ENCODE data around the gene RAMP2.
A peak's percentile ranks its signal among the peaks of the same experiment; 100 is the strongest.
"Not testable (repeated sequence)": the region's sequence is repeated elsewhere in the genome, so short reads cannot be mapped to it uniquely, and the experiment has no call there.

The RAMP2 gene

GRCh38 chr17:42769964-42770363 is 8.9 kb downstream of the RAMP2 start:
- DNase-seq = not testable (repeated sequence)

GRCh38 chr17:42772945-42773289 is 11.9 kb downstream of the RAMP2 start:
- no peak for DNase-seq

DNA sequence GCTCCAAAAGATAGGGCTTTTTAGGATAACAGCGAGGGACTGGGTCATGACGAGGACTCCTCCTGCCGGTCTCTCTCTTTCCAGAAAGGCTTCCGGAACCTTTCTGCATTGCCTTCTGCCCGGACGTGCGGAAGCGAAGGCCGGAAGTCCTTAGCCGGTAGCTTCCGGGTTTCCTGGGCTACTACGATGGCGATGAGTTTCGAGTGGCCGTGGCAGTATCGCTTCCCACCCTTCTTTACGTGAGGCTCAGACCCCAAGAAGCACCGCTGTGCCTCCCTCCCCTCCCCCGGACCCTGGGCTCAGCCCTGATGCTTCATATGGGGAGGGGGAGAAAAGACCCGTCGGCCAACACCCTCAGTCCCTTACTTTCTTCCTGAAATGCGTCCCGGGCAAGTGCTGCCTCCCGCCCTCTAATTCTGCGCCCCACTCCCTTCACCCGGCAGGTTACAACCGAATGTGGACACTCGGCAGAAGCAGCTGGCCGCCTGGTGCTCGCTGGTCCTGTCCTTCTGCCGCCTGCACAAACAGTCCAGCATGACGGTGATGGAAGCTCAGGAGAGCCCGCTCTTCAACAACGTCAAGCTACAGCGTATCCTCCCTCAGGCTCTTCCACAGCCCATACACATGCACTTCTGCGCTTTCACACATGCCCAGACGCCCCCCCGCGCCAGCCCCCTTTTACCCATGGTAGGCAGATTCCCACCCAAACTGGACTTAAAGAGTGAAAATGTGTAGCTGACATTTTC is 12.4 kb downstream of the RAMP2 start, which contains the start of gene VPS25:
VPS25 (plus strand) TSS at position 160 of the 746 bp plus-strand sequence; CDS start at position 187, 27 bp downstream.
- peak; percentile 68 for DNase-seq

DNA sequence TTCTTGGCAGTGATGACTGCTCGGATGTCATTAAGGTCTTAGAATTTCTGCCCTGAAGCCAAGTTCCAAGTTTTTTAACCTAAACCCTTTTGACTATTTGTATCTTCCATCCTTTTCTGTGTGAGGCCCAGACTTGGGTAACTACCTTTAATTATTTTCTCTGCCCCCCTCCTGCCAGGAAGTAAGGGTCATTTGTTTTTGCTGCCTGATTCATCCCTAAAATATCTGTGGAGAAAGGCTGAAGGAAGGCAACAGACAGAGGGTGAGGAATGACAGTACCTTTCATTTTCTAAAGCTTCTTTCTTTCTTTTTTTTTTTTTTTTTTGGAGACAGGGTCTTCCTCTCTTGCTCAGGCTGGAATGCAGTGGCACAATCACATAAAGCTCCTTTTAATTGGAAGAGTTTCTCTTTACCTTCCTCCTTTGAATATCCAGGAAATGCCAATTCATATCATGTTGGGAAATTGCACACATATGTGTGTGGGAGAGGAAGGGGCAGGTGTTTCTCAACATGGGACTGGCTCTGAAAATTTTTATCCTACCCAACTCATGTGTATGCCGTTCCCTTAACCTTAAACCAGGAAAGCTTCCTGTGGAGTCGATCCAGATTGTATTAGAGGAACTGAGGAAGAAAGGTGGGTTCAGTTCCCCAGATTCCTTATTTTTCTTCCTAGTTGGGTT is 13.2 kb downstream of the RAMP2 start:
- no peak for DNase-seq

DNA sequence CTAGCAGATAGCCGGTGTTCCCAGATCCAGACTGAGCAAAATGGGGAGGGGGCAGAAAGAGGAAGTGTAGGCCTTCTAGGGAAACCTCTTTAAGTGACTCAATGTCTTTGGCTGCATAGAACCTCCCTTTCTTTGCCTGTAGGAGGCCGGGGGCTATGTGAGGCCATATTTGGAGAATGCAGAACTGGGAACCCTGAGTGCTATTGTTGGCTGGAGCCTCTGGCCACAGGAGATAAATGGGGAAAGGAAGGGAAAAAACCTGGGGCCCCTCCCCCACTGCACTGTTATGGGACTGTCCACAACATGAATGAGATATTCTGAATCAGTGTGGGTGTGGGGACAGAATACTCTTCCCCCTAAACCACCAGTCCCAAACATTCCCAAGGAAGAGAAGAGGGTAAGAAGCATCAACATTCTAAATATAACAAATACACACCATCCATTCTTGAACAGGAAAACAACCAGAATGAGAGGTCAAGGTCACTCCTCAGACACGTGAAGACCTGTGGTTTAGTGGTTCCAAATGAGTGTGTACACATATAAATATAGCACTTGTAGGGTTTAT is 14.6 kb downstream of the RAMP2 start:
- DNase-seq = no peak

- no peak for DNase-seq
Observed at GRCh38 chr17:42778570-42778969, 17.5 kb downstream of the RAMP2 start.

DNA sequence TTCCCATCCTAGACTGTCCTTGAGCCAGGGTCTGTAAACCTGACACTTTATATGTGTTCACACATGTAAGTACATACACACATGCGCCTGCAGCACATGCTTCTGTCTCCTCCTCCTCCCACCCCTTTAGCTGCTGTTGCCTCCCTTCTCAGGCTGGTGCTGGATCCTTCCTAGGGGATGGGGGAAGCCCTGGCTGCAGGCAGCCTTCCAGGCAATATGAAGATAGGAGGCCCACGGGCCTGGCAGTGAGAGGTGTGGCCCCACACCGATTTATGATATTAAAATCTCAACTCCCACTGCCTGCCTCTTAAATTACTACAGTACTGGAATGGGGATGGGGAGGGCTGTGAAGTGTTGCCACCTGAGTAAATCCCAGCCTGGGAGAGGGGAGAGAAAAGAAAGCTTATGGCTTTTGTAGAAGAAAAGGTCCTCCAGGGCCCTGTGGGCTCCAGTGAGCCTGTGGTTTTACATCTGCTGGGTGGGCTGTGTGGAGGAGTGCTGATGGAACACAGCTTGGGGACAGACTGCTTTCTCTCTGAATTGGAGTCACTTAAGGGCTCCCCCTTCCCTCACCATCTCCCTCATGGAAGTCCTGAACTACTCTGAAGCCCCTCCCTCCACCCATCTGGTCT is 18.4 kb downstream of the RAMP2 start:
- no peak for DNase-seq

- DNase-seq = no peak
Observed at GRCh38 chr17:42779936-42780850, 19.2 kb downstream of the RAMP2 start, which contains the start of gene WNK4. Gene WNK4, plus strand, starts transcription at chr17:42780610. Its CDS starts 89 bp downstream, at chr17:42780699.

DNA sequence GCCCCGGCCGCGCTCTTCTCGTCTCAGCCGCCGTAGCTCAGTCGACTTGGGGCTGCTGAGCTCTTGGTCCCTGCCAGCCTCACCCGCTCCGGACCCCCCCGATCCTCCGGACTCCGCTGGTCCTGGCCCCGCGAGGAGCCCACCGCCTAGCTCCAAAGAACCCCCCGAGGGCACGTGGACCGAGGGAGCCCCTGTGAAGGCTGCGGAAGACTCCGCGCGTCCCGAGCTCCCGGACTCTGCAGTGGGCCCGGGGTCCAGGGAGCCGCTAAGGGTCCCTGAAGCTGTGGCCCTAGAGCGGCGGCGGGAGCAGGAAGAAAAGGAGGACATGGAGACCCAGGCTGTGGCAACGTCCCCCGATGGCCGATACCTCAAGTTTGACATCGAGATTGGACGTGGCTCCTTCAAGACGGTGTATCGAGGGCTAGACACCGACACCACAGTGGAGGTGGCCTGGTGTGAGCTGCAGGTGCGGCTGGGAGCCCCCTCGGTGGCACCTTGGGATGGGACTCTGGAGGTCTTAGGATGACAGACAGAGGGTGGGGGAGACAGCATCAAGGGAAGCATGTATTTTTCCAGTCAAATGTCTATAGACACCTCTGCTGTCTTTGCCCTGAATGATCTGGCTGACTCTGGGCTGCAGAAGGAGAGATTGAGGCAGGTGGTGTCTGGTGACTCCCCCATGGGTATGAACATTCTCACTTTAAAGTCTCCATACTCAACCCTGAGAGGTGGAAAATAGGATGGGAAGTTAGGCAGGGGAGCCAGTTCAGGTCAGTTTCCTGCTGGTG is 20.0 kb downstream of the RAMP2 start:
- no peak for DNase-seq

- DNase-seq = no peak
Observed at GRCh38 chr17:42781639-42782165, 20.7 kb downstream of the RAMP2 start.

DNA sequence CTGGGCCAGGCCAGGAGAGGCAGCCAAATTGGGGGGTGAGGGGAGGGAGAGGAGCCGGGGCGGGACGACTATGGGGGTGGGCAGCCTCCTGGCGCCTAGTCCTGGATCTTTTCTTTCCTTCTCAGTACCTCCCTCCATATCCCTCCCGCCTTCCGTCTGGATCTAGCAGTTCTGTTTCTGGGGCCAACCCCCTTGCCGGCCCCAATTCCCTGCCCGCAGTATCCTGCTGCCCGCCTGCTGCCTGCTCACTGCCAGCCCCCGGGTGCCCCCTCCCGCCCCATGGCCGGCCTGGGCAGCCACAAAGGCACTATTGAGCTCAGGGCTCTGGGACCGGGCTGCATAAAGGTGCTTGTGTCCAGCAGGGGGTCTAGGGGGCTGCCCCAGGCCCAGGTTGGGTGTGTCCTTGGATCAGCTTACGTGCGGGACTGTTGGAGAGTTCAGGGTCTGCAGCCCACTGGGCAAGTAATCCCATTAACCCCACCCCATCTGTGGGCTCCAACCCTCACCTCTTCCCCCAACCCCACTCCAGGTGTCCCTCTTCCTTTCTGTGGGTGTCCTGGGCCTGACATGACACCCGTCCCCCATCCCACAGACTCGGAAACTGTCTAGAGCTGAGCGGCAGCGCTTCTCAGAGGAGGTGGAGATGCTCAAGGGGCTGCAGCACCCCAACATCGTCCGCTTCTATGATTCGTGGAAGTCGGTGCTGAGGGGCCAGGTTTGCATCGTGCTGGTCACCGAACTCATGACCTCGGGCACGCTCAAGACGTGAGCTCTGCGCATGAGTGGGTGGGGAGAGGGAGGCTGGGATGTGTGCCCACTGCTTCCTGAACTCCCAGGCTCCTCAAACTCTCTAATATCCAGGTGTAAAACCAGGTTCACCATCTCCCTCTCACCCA is 21.4 kb downstream of the RAMP2 start:
- no peak for DNase-seq

DNA sequence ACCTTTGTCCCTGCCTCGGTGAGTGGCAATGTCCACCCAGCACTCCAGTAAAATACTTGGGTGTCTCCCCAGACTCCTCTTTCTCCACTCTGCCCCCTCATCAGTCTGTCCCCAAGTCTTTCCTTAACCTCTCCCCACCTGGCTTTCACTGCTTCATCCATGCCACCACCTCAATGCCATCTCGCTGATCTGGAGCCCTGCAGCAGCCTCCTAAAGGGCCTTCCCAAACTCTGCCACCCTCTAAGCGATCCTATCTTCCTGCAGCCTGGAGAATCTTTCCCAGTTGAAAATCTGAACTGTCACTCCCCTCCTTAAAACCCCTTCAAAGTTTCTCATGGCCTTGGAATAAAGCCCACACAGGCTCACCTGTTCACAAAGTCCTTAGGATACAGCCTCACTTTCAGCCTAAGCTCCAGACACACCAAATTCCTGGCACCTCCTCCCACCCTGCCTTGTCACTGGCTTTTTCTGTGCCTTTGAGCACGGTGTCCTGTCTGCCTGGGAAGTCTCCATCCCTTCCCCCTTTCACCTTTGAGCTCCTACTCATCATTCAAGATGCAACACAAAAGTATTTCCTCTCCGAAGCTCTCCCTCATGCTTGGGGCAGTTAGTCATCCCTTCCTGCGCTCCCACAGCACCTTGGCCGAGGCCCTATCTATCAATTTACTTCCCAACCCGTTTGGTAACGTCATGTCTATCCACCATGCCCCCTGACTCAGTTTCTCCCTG is 22.2 kb downstream of the RAMP2 start:
- DNase-seq = no peak

GRCh38 chr17:42783791-42784138 is 22.7 kb downstream of the RAMP2 start:
- DNase-seq = no peak

- no peak for DNase-seq
Observed at GRCh38 chr17:42784409-42784808, 23.4 kb downstream of the RAMP2 start.

GRCh38 chr17:42784811-42785592 is 24.0 kb downstream of the RAMP2 start:
- DNase-seq = no peak

DNA sequence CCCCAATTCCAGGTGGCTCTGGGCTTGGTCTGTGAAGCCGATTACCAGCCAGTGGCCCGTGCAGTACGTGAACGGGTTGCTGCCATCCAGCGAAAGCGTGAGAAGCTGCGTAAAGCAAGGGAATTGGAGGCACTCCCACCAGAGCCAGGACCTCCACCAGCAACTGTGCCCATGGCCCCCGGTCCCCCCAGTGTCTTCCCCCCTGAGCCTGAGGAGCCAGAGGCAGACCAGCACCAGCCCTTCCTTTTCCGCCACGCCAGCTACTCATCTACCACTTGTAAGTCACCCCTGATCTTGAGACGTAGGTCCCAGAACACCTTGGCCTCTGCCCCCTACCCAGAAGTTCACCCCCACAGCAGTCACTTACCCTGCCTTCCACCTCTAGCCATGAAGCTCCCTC is 26.2 kb downstream of the RAMP2 start:
- DNase-seq = no peak

GRCh38 chr17:42791948-42792347 is 30.9 kb downstream of the RAMP2 start:
- DNase-seq = no peak

- DNase-seq = no peak
Observed at GRCh38 chr17:42792545-42792944, 31.5 kb downstream of the RAMP2 start.

GRCh38 chr17:42795061-42795460 is 34.0 kb downstream of the RAMP2 start:
- DNase-seq = no peak

Measured in NCI-H1694 (cell line).